CD4-positive, alpha-beta T cell treated with Interleukin-4 for 1 hour (primary cell): ENCODE data around the gene TOGARAM2.
"Not testable (repeated sequence)": the region's sequence is repeated elsewhere in the genome, so short reads cannot be mapped to it uniquely, and the experiment has no call there.

Experiments used
- DNase-seq, 2 donors: peaks; one replicate each; pipeline ENCODE4 v3.0.0-alpha.2; 2020 to 2022

TOGARAM2 gene

DNA sequence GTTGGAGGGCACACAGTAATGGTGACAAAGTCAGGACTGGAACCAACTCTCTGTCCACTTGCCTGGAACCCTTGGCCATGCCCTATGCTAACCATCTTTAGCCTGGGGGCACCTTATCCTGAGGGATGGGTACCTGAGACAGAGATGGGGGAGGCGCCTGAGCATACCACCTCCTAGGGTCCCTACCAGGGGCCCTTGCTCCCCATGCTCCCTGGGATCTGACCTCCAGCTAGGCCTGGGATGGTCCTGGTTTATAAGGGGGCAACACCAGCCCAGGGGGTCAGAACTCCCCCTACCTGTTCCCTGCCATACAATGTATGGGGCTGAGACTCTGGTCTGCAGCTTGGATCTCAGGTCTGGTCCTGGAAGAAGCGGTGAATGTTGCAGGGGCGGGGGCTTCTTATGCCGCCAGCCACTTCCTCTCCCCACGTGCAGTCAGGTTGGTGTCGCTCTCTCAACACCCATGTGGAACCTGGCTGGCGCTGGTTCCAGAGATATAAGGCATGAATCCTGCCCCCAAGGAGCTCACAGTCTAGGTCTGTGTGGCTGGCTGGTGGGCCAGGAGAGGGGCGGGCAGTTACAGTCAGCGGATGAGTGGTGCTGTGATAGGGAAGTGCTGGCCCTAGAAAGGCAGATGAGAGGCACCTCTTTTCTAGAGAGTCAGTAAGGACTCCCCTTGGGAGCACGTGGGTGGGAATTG, 3.8 kb upstream of the TOGARAM2 start:
- DNase-seq: no peak

DNA sequence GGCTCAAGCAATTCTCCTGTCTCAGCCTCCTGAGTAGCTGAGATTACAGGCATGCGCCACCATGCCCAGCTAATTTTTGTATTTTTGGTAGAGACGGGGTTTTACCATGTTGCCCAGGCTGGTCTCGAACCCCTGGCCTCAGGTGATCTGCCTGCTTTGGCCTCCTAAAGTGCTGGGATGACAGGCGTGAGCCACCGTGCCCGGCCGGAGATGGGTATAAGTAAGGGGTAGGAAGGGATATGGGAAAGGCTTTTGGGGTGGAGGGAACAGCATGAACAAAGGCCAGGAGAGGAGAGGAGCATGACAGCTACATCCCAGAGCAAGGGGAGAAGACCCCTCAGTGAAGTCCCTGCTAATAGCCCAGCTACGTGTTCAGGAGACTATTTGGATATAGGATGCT, 3.1 kb upstream of the TOGARAM2 start:
- DNase-seq: not testable (repeated sequence)

DNA sequence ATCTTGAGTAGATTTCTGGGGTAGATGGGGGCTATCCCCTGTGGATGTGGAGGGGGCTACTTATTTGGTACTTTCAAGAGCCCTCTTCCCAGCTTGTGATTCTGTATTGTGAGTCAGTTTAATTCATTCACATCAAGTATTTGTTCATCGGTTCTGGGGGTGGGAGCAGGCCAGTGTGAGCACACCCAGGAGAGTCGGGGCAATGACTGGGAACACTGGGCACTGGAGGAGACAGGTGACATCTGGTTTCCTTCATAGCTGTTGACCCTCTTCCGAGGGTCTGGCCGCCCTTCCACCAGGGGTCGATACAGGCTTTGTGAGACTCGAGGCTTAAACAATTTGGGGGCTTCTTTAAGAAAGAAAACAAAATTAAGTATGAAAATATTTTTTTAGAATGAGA, 2.5 kb upstream of the TOGARAM2 start:
- no peak for DNase-seq

DNA sequence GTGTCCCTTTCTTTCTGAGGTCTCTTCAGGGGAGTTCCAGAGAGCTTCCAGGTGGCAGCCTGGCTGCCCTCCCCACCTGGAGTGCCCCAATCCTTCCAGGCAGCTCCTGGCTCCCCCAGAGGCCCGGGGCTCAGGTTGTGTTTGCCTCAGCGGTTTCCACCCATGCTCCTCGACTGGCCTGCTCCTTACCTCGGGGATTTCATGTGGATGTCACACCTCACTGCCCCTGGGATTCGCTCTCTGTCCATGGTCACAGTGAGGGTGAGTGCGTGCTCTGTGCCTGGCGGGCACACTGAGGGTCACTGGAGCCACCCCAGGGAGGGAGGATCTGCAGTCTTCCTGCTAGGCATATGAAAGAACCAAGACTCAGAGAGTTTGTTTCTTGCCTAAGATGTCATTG, 2.1 kb upstream of the TOGARAM2 start:
- DNase-seq: no peak

GRCh38 chr2:28979576-28980366, 1.3 kb upstream of the TOGARAM2 start:
- DNase-seq: no peak

GRCh38 chr2:28980368-28981015, 606 bp upstream of the TOGARAM2 start:
- no peak for DNase-seq

DNA sequence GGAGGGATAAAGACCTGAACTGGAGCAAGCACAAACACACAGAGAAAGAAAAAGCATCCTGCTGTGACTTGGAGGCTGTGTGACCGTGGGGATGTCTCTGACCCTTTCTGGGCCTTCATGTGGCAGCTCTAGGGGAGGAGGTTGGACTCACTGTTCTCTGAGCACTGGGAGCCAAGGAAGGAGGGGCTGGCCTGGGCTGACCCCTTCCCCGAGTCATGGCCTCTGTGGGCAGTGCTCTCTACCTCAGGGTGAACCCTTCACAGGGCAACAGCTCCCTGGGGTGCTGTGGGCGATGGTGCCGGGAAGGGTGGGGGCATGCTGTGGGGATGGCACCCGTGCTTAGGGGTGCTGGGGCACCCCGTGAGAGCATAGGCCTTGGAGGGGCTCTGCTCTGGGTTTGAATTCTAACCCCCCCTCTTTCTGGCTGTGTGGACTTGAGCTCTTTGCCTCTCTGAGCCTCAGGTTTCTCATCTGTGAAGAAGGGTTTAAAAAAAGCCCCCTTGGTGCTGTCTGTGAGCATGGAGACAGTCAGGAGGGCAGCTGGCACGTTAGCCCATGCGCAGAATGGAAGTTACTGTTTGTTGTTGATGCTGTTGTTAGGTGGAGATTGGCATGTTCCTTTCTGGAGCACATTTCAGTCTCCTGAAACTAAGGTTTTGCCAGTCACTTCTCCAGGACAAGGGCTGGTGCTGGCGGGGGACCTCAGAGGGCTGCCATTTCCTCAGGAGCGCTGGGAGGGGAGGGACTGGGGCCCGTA, 700 bp downstream of the TOGARAM2 start:
- DNase-seq: no peak

GRCh38 chr2:28982381-28982950, 1.4 kb downstream of the TOGARAM2 start:
- DNase-seq: no peak

GRCh38 chr2:28986429-28986828, 5.3 kb downstream of the TOGARAM2 start:
- DNase-seq: no peak

GRCh38 chr2:28989973-28990372, 8.9 kb downstream of the TOGARAM2 start:
- DNase-seq: no peak

GRCh38 chr2:28990445-28990844, 9.3 kb downstream of the TOGARAM2 start:
- DNase-seq: no peak

DNA sequence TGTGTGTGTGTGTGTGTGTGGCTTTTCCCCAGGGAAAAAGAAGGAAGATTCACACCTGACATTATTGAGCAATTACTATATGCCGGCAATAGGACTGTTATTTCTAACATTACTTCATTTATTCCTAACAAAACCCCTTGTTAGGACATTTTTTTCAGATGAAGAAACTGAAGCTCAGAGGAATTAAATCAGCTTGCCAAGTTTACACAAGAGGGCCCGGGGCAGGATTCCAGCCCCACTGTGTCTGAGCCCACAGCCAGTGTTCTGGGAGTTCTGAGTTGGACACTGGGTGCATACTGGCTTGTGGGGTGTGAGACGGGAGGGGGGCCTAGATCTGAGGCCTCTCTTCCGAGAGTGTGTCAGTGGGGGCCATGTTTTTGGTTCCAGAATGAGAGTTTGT, 9.9 kb downstream of the TOGARAM2 start:
- DNase-seq: no peak

DNA sequence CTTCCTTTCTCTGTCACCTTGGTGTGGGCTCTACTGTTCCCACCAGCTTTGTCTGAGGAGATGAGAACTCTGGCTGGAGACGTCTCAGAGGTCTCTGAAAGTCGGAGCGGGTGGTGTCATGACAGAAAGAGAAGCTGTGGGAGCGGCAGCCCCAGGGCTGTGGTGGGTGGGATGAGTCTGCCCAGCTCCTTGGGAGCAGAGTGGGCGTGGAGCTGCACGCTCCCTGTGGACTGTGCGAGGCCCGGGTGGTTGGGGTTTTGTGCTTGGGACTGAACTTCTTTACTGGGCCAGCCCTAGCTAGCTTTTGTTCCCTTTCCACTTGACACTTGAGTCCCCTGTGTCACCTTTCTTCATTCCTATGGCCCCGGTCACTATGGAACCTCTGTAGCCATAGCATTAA, 10.4 kb downstream of the TOGARAM2 start:
- no peak for DNase-seq

DNA sequence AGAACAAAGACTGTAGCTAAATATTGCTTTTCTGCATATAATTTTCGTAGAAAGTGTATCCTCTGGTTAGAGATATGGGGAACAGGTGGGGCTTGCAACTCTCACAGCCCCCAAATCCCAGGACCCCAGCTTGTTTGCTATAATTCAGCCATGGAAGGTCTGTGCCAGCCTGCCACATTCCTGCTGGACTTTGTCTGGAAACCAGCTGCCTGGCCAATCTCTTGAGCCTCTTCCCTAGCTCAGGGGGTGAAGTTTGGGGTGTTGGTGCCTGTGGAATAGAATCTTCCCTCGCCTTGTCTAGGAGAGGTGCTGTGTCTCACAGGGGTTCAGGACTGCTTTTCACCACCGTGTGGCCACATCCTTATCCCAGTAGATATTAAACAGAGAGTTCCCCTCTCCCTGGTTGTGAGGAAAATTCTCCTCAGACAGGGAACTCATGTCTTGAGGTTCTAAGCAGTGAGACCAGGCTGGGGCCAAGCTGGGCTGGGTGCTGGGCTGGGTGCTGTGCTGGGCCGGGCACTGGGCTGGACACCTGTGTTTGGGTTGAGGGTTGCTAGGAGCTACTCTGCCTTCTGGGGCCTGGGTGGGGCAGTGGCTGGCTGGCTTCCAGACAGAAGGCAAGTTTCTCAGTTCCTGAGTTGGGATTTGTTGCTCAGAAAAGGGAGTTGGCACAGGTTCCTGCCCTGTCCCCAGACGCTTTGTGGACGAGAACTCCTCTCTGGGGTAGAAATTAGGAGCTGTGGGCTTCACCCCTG, 12.3 kb downstream of the TOGARAM2 start:
- DNase-seq: no peak

GRCh38 chr2:28994074-28994473, 13.0 kb downstream of the TOGARAM2 start:
- no peak for DNase-seq

- DNase-seq: no peak
These were observed 13.6 kb downstream of the TOGARAM2 start for GRCh38 chr2:28994679-28995078.

DNA sequence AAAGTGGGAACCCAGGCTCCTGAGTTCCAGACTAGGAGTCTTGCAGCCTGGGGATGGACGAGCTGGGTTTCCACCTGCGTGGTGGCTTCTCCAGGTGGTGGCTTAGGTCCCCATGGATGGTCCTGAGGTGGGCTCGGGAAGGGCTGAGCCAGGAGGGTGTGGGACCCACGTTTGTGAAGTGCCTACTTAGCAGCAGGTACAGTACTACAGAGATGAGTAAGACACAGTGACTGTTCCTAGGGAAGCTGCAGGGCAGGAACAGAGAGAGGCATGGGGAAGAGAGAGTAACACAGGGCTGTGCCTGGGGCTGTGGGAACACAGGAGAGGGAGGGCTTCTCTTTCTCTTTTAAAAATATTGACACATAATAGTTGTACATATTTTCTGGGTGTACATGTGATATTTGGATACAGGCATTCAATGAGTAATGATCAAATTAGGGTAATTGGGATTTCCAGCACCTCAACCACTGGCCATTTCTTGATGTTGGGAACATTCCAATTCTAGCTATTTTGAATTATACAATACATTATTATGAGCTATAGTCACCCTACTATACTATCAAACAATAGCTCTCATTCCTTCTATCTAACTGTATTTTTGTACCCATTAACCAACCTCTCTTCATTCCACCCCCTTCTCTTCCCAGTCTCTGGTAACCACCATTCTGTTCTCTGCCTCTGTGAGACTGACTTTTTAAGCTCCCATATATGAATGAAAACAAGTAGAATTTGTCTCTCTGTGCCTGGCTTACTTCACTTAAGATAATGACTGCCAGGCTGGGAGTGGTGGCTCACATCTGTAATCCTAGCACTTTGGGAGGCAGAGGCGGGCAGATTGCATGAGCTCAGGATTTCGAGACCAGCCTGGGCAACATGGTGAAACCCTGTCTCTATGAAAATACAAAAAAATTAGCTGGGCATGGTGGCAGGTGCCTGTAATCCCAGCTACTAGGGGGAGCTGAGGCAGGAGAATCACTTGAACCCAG, 15.0 kb downstream of the TOGARAM2 start:
- DNase-seq: no peak

DNA sequence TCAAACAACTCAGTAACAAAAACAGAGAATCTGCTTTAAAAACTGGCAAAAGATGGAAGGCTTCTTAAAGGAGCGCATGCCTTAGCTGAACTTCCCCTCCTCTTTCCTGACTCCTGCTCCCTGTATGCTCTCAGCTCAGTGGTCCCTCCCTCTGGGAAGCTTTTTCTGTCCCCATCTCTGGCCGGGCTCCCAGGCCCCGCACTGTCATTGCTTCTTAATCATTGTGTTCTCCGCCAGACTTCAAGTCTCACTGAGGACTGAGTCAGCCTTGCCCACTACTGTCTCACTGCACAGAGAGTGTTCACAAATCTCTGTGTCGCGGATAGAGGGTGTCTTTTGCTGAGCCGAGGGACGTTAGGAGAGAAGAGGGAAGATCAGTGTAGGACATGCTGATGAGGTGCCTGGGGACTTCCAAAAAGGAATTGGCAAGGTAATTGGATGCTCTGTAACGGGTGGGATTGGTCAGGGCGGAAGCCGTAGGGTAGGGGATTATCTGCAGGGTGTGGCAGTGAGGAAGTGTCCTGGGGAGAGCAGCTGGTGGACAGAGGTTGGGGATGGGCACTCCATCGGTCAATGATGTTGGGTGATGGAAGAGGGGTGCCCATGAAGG, 16.2 kb downstream of the TOGARAM2 start:
- no peak for DNase-seq

GRCh38 chr2:28997847-28998735, 17.0 kb downstream of the TOGARAM2 start:
- DNase-seq: no peak
